ENCODE data around the gene SEC22C. TPM values are rescaled to one million over a fixed set of nuclear protein-coding genes. Genes with fewer than 3 reads are reported as not detected.
"Not testable (repeated sequence)": the region's sequence is repeated elsewhere in the genome, so short reads cannot be mapped to it uniquely, and the experiment has no call there.

The SEC22C gene
- total and polyA plus RNA-seq, 2 experiments from 2014 or later = 21.9 to 48.3 TPM

GRCh38 chr3:42579346-42579745, 2.4 kb downstream of the SEC22C start:
- H3K79me2 ChIP-seq (replicated peaks; ENCODE audit: insufficient read depth) = peaks cover 81% of the 10 kb centered on the region
- DNase-seq (ENCODE audit: low spot score) = not testable (repeated sequence)
- peaks cover 34% of the 10 kb centered on the region for H3K36me3 Mint-ChIP-seq (ENCODE audit: low read depth)

GRCh38 chr3:42578054-42578453, 3.7 kb downstream of the SEC22C start:
- no peaks in the 10 kb centered on the region for H3K27me3 ChIP-seq (ENCODE audit: insufficient read depth)
- DNase-seq (ENCODE audit: low spot score) (no peak), ATAC-seq (no peak)
- no peak overlapping the region for H3K4me2 ChIP-seq
- Mint-ChIP-seq H3K4me3 (no peak overlapping the region), H3K4me1 (peaks cover 20% of the 10 kb centered on the region), H3K9me3 (peaks cover 16% of the 10 kb centered on the region; the same call in 2 of the 3 replicates), H3K27me3 (ENCODE audit: insufficient read depth, low read depth, poor library complexity) (peaks cover 5% of the 10 kb centered on the region), H3K36me3 (ENCODE audit: low read depth) (peaks cover 38% of the 10 kb centered on the region), H3K27ac (no peak overlapping the region)
- H2AFZ ChIP-seq = no peak overlapping the region
- peaks cover 4% of the 10 kb centered on the region for H3K36me3 ChIP-seq (ENCODE audit: insufficient read depth)
- H3K4me3 ChIP-seq = no peak overlapping the region
- H4K20me1 ChIP-seq (replicated peaks; ENCODE audit: insufficient read depth) = 0 out of 2 replicates have a peak, but pooled peaks cover 2% of the 10 kb centered on the region
- peaks cover 13% of the 10 kb centered on the region for H3K4me1 ChIP-seq (ENCODE audit: insufficient read depth)
- TF ChIP-seq JUNB (IDR thresholded peaks at IDR 0.05; ENCODE audit: unreplicated experiment) (no peak), REST (IDR thresholded peaks at IDR 0.05; ENCODE audit: unreplicated experiment) (no peak), CREB1 (CRISPR knock-in tag; IDR thresholded peaks at IDR 0.05; ENCODE audit: low read depth) (no peak), ZNF462 (CRISPR knock-in tag; IDR thresholded peaks at IDR 0.05) (no peak), STAT1 (IDR thresholded peaks at IDR 0.05; ENCODE audit: unreplicated experiment) (no peak)
- peaks cover 3% of the 10 kb centered on the region for H3F3A ChIP-seq (replicated peaks; ENCODE audit: low read depth)
- H3K9me2 ChIP-seq (ENCODE audit: insufficient read depth) = no peaks in the 10 kb centered on the region
- H3K27ac ChIP-seq (ENCODE audit: low read depth) = no peak overlapping the region
- peaks cover 77% of the 10 kb centered on the region for H3K79me2 ChIP-seq (replicated peaks; ENCODE audit: insufficient read depth)

More at GRCh38 chr3:42579346-42579745, 2.4 kb downstream of the SEC22C start:
- H3K27me3 Mint-ChIP-seq (ENCODE audit: insufficient read depth, low read depth, poor library complexity); H3F3A ChIP-seq (replicated peaks; ENCODE audit: low read depth); ATAC-seq; H3K36me3 ChIP-seq (ENCODE audit: insufficient read depth); H4K20me1 ChIP-seq (replicated peaks; ENCODE audit: insufficient read depth); H3K27me3 ChIP-seq (ENCODE audit: insufficient read depth); H3K4me3 Mint-ChIP-seq; H3K9me2 ChIP-seq (ENCODE audit: insufficient read depth); H2AFZ ChIP-seq; H3K4me3 ChIP-seq; H3K4me2 ChIP-seq; H3K27ac ChIP-seq (ENCODE audit: low read depth); H3K27ac Mint-ChIP-seq: not testable (repeated sequence)
- Mint-ChIP-seq H3K4me1 (peaks cover 28% of the 10 kb centered on the region), H3K9me3 (peaks cover 12% of the 10 kb centered on the region; the same call in 2 of the 3 replicates)
- peaks cover 24% of the 10 kb centered on the region for H3K4me1 ChIP-seq (ENCODE audit: insufficient read depth)

All from GM23338 (cell line).